Caco-2 (cell line): ENCODE data around the gene TSNAX. TPM values are rescaled to one million over a fixed set of nuclear protein-coding genes. Genes with fewer than 3 reads are reported as not detected.

Experiments used
- BruUV-seq: library from RNA; stranded (reverse); fragments of 400-500 nt; replicated peaks from 2 replicates; lab custom pipeline; 2021; lab: Mats Ljungman, UMichigan
- CTCF ChIA-PET: fragments of 300-600 bp; sonication (Branson Sonifier 250); formaldehyde crosslinking; loops from one replicate; lab custom pipeline; 2022; ENCODE audit warnings: antibody characterized with exemption; lab: Charles Lee
- POLR2A ChIA-PET: fragments of 300-600 bp; sonication (Branson Sonifier 250); formaldehyde crosslinking; loops from one replicate; lab custom pipeline; 2022; ENCODE audit warnings: antibody characterized with exemption; lab: Charles Lee
- DNase-seq, 2 experiments: peaks; one replicate each; pipeline versions ENCODE4 v3.0.0 to v3.0.0-alpha.2; 2020 to 2022
- H3K27me3 ChIP-seq: replicated peaks from 2 replicates; pipeline ENCODE4 v1.6.0; 2011; ENCODE audit warnings: low read length; ENCODE audit not compliant: control insufficient read depth, insufficient read depth
- H3K36me3 ChIP-seq: 2 replicates; pipeline ENCODE4 v1.5.1; 2011; ENCODE audit warnings: low read length; ENCODE audit not compliant: control insufficient read depth, insufficient read depth
- H3K4me1 ChIP-seq: fragments of 250-450 bp; sonication (Bioruptor Pico); 2 replicates; pipeline ENCODE4 v1.5.1; 2020; ENCODE audit warnings: mild to moderate bottlenecking
- H3K4me3 ChIP-seq: 2 replicates; pipeline ENCODE4 v1.5.1; 2011; ENCODE audit warnings: low read depth, mild to moderate bottlenecking, control low read depth, low read length
- H3K9me3 ChIP-seq: fragments of 250-450 bp; sonication (Bioruptor Pico); 2 replicates; pipeline ENCODE4 v1.5.1; 2020; ENCODE audit warnings: mild to moderate bottlenecking, moderate library complexity
- H3K27ac Mint-ChIP-seq: one replicate; pipeline ENCODE4 v1.8.0; 2022; ENCODE audit warnings: mixed read lengths; ENCODE audit not compliant: unreplicated experiment
- H3K27me3 Mint-ChIP-seq: one replicate; pipeline ENCODE4 v1.8.0; 2022; ENCODE audit warnings: mixed read lengths; ENCODE audit not compliant: insufficient read depth, unreplicated experiment
- H3K36me3 Mint-ChIP-seq: one replicate; pipeline ENCODE4 v1.8.0; 2022; ENCODE audit warnings: mild to moderate bottlenecking, mixed read lengths; ENCODE audit not compliant: insufficient read depth, unreplicated experiment
- H3K4me1 Mint-ChIP-seq: one replicate; pipeline ENCODE4 v1.8.0; 2022; ENCODE audit warnings: low read depth, mixed read lengths; ENCODE audit not compliant: unreplicated experiment
- H3K4me3 Mint-ChIP-seq: one replicate; pipeline ENCODE4 v1.8.0; 2022; ENCODE audit warnings: mild to moderate bottlenecking, moderate library complexity, mixed read lengths; ENCODE audit not compliant: unreplicated experiment
- H3K9me3 Mint-ChIP-seq: one replicate; pipeline ENCODE4 v1.8.0; 2022; ENCODE audit warnings: mixed read lengths; ENCODE audit not compliant: unreplicated experiment
- intact Hi-C: fragments of 100-400 bp; cut with micrococcal nuclease; formaldehyde crosslinking; loops from one replicate; pipeline ENCODE4 v1.10.0; 2022; ENCODE audit not compliant: unreplicated experiment
- total RNA-seq: library from RNA; stranded (reverse); gene quantifications from 2 replicates; pipeline ENCODE4 v1.2.3, GENCODE V29; 2022
- TF ChIP-seq, protein P1 (sequence below), 2 experiments: fragments of 200-600 bp in 1 of 2; IDR thresholded peaks; 1 replicate in 1 of 2; 2 replicates in 1 of 2; pipeline versions ENCODE4 v1.5.1 to v1.8.0; 2011 to 2022; ENCODE audit warnings: antibody characterized with exemption in 1 of 2, control low read depth in 1 of 2, inconsistent platforms in 1 of 2, low read depth in 1 of 2, low read length in 1 of 2, mild to moderate bottlenecking in 1 of 2, moderate library complexity in 1 of 2; ENCODE audit not compliant: insufficient read depth in 1 of 2, severe bottlenecking in 1 of 2, unreplicated experiment in 1 of 2

Gene TSNAX
- total RNA-seq, 1 experiment from 2014 or later: 39.0 TPM

DNA sequence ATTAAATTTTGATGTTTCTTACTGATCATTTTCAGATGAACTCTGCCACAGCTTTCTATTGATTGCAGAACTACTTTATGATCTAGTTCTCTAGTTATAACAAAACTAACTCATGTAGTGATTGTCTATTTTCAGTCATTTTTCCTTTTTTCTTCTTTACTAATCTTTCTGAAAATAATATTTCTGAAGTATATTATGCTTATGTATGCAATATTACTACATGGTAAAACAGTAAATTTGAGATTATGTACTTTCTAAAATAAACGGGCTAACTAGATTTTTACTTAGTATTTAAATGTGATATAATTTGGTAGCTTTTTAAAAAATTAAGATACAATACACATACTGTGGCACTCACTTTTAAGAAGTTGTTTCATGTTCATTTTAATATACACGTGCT, 7.6 kb downstream of the TSNAX start:
- intact Hi-C loops: no loop called here
- Mint-ChIP-seq H3K4me1 (peaks cover 7% of the 10 kb centered on the region), H3K4me3 (no peak overlapping the region), H3K36me3 (peaks cover 27% of the 10 kb centered on the region), H3K27me3 (no peaks in the 10 kb centered on the region), H3K9me3 (peaks cover 6% of the 10 kb centered on the region), H3K27ac (no peak overlapping the region)
- POLR2A ChIA-PET: no interaction called here
- no peaks in the 10 kb centered on the region for H3K36me3 ChIP-seq
- CTCF ChIA-PET: no interaction called here
- H3K9me3 ChIP-seq: peaks cover 8% of the 10 kb centered on the region; the same call in 1 of the 2 replicates
- no peaks in the 10 kb centered on the region for H3K27me3 ChIP-seq
- no peaks in the 10 kb centered on the region for H3K4me1 ChIP-seq
- DNase-seq: no peak
- BruUV-seq: no TSS peak
- TF ChIP-seq, protein P1, sequence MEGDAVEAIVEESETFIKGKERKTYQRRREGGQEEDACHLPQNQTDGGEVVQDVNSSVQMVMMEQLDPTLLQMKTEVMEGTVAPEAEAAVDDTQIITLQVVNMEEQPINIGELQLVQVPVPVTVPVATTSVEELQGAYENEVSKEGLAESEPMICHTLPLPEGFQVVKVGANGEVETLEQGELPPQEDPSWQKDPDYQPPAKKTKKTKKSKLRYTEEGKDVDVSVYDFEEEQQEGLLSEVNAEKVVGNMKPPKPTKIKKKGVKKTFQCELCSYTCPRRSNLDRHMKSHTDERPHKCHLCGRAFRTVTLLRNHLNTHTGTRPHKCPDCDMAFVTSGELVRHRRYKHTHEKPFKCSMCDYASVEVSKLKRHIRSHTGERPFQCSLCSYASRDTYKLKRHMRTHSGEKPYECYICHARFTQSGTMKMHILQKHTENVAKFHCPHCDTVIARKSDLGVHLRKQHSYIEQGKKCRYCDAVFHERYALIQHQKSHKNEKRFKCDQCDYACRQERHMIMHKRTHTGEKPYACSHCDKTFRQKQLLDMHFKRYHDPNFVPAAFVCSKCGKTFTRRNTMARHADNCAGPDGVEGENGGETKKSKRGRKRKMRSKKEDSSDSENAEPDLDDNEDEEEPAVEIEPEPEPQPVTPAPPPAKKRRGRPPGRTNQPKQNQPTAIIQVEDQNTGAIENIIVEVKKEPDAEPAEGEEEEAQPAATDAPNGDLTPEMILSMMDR (IDR thresholded peaks at IDR 0.05; ENCODE audit: insufficient read depth in 1 of 2, low read depth in 1 of 2, low read length in 1 of 2, severe bottlenecking in 1 of 2, unreplicated experiment in 1 of 2): no peak
- no peak overlapping the region for H3K4me3 ChIP-seq

DNA sequence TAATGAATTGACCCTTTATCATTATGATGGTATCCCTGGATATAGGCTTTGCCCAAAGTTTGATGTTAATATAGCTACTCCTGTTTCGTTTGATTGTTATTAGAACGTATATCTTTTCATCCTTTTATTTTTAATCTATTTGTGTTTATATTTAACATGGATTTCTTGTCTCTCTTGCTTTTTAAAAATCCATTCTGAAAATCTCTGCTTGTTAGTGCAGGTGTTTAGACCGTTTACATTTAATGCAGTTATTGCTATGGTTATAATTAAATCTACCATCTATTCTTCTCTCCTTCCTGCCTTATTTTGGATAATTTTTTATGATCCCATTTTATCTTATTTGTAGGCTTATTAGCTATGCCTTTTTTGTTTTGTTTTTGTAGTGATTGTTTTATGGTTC, 12.4 kb downstream of the TSNAX start:
- no peak for DNase-seq
- Histone ChIP-seq H3K9me3 (peaks cover 8% of the 10 kb centered on the region; the same call in 1 of the 2 replicates), H3K36me3 (no peaks in the 10 kb centered on the region), H3K4me1 (no peaks in the 10 kb centered on the region), H3K27me3 (no peaks in the 10 kb centered on the region), H3K4me3 (no peak overlapping the region)
- intact Hi-C loops: no loop called here
- Mint-ChIP-seq H3K4me3 (no peak overlapping the region), H3K27ac (no peak overlapping the region), H3K36me3 (peaks cover 47% of the 10 kb centered on the region), H3K27me3 (no peaks in the 10 kb centered on the region), H3K9me3 (peaks cover 9% of the 10 kb centered on the region), H3K4me1 (no peaks in the 10 kb centered on the region)
- no TSS peak for BruUV-seq
- POLR2A ChIA-PET: no interaction called here
- CTCF ChIA-PET: no interaction called here
- TF ChIP-seq, protein P1 (IDR thresholded peaks at IDR 0.05; ENCODE audit: insufficient read depth in 1 of 2, low read depth in 1 of 2, low read length in 1 of 2, severe bottlenecking in 1 of 2, unreplicated experiment in 1 of 2): no peak

DNA sequence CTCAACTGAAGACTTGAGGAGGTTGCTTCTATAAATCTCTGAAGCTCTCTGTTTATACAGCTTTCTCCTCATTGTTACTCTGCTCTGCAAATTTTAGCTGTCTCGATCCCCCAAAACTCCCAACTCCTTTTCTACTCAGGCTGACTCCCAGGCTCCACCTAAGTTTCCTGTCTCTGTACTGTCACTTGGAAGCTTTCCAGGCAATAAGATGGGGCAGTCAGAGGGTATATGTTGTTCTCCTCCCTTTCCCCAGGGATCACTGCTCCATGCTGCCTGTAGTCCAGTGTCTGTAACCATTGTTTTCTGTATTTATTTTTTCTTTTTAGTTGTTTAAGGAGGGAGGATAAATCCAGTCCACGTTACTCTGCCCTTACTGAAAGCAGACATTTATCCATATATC, 13.4 kb downstream of the TSNAX start:
- Histone ChIP-seq H3K9me3 (peaks cover 8% of the 10 kb centered on the region; the same call in 1 of the 2 replicates), H3K36me3 (no peaks in the 10 kb centered on the region), H3K4me1 (no peaks in the 10 kb centered on the region), H3K27me3 (no peaks in the 10 kb centered on the region), H3K4me3 (no peak overlapping the region)
- DNase-seq: no peak
- no TSS peak for BruUV-seq
- Mint-ChIP-seq H3K9me3 (peaks cover 9% of the 10 kb centered on the region), H3K27me3 (no peaks in the 10 kb centered on the region), H3K36me3 (peaks cover 47% of the 10 kb centered on the region), H3K4me3 (no peak overlapping the region), H3K27ac (no peak overlapping the region), H3K4me1 (no peaks in the 10 kb centered on the region)
- TF ChIP-seq, protein P1 (IDR thresholded peaks at IDR 0.05; ENCODE audit: insufficient read depth in 1 of 2, low read depth in 1 of 2, low read length in 1 of 2, severe bottlenecking in 1 of 2, unreplicated experiment in 1 of 2): no peak
- intact Hi-C loops: no loop called here
- ChIA-PET POLR2A (no interaction called here), CTCF (no interaction called here)
